HEK293 (cell line): ENCODE data around the gene LCE6A.

Source experiments
- CTCF ChIA-PET: fragments of 350-600 bp; formaldehyde crosslinking; extraction: SDS; loops from one replicate; lab custom pipeline; 2021; ENCODE audit warnings: antibody characterized with exemption; lab: Yijun Ruan, JAX
- POLR2A ChIA-PET: fragments of 300-600 bp; formaldehyde crosslinking; extraction: SDS; loops from one replicate; lab custom pipeline; 2020; ENCODE audit warnings: antibody characterized with exemption, inconsistent platforms; lab: Yijun Ruan, JAX
- H3K27ac ChIP-seq: fragments of 200-500 bp; sonication (Bioruptor generic); 2 replicates; pipeline ENCODE4 v1.5.1; 2014; ENCODE audit warnings: low read depth, low read length, control low read depth, inconsistent platforms; ENCODE audit errors: extremely low read depth
- H3K36me3 ChIP-seq, 2 experiments: fragments of 200-500 bp in 1 of 2; sonication (Bioruptor generic) in 1 of 2; 1 replicate in 1 of 2; 2 replicates in 1 of 2; pipeline ENCODE4 v1.5.1; 2014 to 2017; ENCODE audit warnings: inconsistent platforms in 2 of 2, low read length in 2 of 2; ENCODE audit not compliant: control insufficient read depth in 2 of 2, insufficient read depth in 1 of 2
- H3K4me1 ChIP-seq: fragments of 200-500 bp; sonication (Bioruptor generic); 2 replicates; pipeline ENCODE4 v1.5.1; 2014; ENCODE audit warnings: mild to moderate bottlenecking, low read length, inconsistent platforms; ENCODE audit not compliant: control insufficient read depth, insufficient read depth
- H3K4me3 ChIP-seq: 2 replicates; pipeline ENCODE4 v1.5.1; 2011; ENCODE audit warnings: low read depth, mild to moderate bottlenecking, control low read depth, low read length, moderate library complexity
- H3K9me3 ChIP-seq: fragments of 200-500 bp; sonication (Bioruptor generic); 2 replicates; pipeline ENCODE4 v1.5.1; 2014; ENCODE audit warnings: low read depth, low read length, inconsistent platforms; ENCODE audit not compliant: control insufficient read depth, insufficient read depth
- HOXC10 ChIP-seq: sonication (generic); formaldehyde crosslinking; IDR thresholded peaks from 2 replicates; pipeline ENCODE4 v1.8.1; 2023; ENCODE audit warnings: mild to moderate bottlenecking, missing genetic modification reagents
- KLF8 ChIP-seq: fragments of 450-650 bp; formaldehyde crosslinking; IDR thresholded peaks from 2 replicates; pipeline ENCODE4 v1.5.1; 2016; ENCODE audit warnings: missing biosample characterization, missing genetic modification characterization
- OSR2 ChIP-seq: fragments of 450-650 bp; formaldehyde crosslinking; IDR thresholded peaks from 2 replicates; pipeline ENCODE4 v1.5.1; 2016; ENCODE audit warnings: missing biosample characterization, missing genetic modification characterization
- PRDM1 ChIP-seq: fragments of 450-650 bp; formaldehyde crosslinking; IDR thresholded peaks from 2 replicates; pipeline ENCODE4; 2016; ENCODE audit warnings: missing biosample characterization, missing genetic modification characterization
- SP2 ChIP-seq: fragments of 450-650 bp; formaldehyde crosslinking; IDR thresholded peaks from 2 replicates; pipeline ENCODE4 v1.5.1; 2016; ENCODE audit warnings: missing biosample characterization, missing genetic modification characterization
- ZBTB8A ChIP-seq: fragments of 450-650 bp; formaldehyde crosslinking; IDR thresholded peaks from 2 replicates; pipeline ENCODE4 v1.5.1; 2016; ENCODE audit warnings: missing biosample characterization, missing genetic modification characterization
- ZFP41 ChIP-seq: fragments of 450-650 bp; formaldehyde crosslinking; IDR thresholded peaks from 2 replicates; pipeline ENCODE4 v1.5.1; 2016; ENCODE audit warnings: missing biosample characterization, missing genetic modification characterization, borderline replicate concordance
- ZNF10 ChIP-seq: fragments of 450-650 bp; formaldehyde crosslinking; IDR thresholded peaks from 2 replicates; pipeline ENCODE4 v1.5.1; 2017; ENCODE audit warnings: missing biosample characterization, missing genetic modification characterization
- ZNF121 ChIP-seq: fragments of 450-650 bp; formaldehyde crosslinking; IDR thresholded peaks from 2 replicates; pipeline ENCODE4 v1.5.1; 2016; ENCODE audit warnings: missing biosample characterization, missing genetic modification characterization
- ZNF157 ChIP-seq: fragments of 450-650 bp; formaldehyde crosslinking; IDR thresholded peaks from 2 replicates; pipeline ENCODE4 v1.5.1; 2016; ENCODE audit warnings: missing biosample characterization, missing genetic modification characterization
- ZNF248 ChIP-seq: fragments of 450-650 bp; formaldehyde crosslinking; IDR thresholded peaks from 2 replicates; pipeline ENCODE4 v1.5.1; 2017; ENCODE audit warnings: missing biosample characterization, missing genetic modification characterization
- ZNF354C ChIP-seq: fragments of 450-650 bp; formaldehyde crosslinking; IDR thresholded peaks from 2 replicates; pipeline ENCODE4 v1.5.1; 2016; ENCODE audit warnings: missing biosample characterization, missing genetic modification characterization, low read depth, borderline replicate concordance
- ZNF514 ChIP-seq: fragments of 450-650 bp; formaldehyde crosslinking; IDR thresholded peaks from 2 replicates; pipeline ENCODE4 v1.5.1; 2016; ENCODE audit warnings: missing biosample characterization, missing genetic modification characterization
- ZNF561 ChIP-seq: fragments of 450-650 bp; IDR thresholded peaks from 2 replicates; pipeline ENCODE4 v1.5.1; 2018; ENCODE audit warnings: missing biosample characterization, missing genetic modification characterization, borderline replicate concordance
- ZNF596 ChIP-seq: fragments of 450-650 bp; IDR thresholded peaks from 2 replicates; pipeline ENCODE4 v1.5.0; 2018; ENCODE audit warnings: missing biosample characterization, mild to moderate bottlenecking, missing genetic modification characterization, moderate library complexity
- ZNF623 ChIP-seq: fragments of 450-650 bp; formaldehyde crosslinking; IDR thresholded peaks from 2 replicates; pipeline ENCODE4 v1.5.1; 2016; ENCODE audit warnings: missing biosample characterization, missing genetic modification characterization
- ZNF747 ChIP-seq: fragments of 450-650 bp; formaldehyde crosslinking; IDR thresholded peaks from 2 replicates; pipeline ENCODE4 v1.5.1; 2016; ENCODE audit warnings: missing biosample characterization, missing genetic modification characterization
- ZNF768 ChIP-seq: fragments of 450-650 bp; formaldehyde crosslinking; IDR thresholded peaks from 2 replicates; pipeline ENCODE4 v1.5.1; 2018; ENCODE audit warnings: missing biosample characterization, mild to moderate bottlenecking, missing genetic modification characterization
- ZNF791 ChIP-seq: fragments of 450-650 bp; formaldehyde crosslinking; IDR thresholded peaks from 2 replicates; pipeline ENCODE4 v1.5.1; 2016; ENCODE audit warnings: missing biosample characterization, missing genetic modification characterization
- ZNF792 ChIP-seq: fragments of 450-650 bp; formaldehyde crosslinking; IDR thresholded peaks from 2 replicates; pipeline ENCODE4 v1.5.1; 2016; ENCODE audit warnings: missing biosample characterization, missing genetic modification characterization
- ZXDB ChIP-seq: fragments of 450-650 bp; formaldehyde crosslinking; IDR thresholded peaks from 2 replicates; pipeline ENCODE4 v1.5.1; 2016; ENCODE audit warnings: missing biosample characterization, missing genetic modification characterization
- TF ChIP-seq, protein P1 (sequence below): fragments of 450-650 bp; formaldehyde crosslinking; IDR thresholded peaks from 2 replicates; pipeline ENCODE4 v1.5.1; 2016; ENCODE audit warnings: missing biosample characterization, missing genetic modification characterization
- TF ChIP-seq, protein P2 (sequence below): fragments of 450-650 bp; formaldehyde crosslinking; IDR thresholded peaks from 2 replicates; pipeline ENCODE4 v1.5.1; 2016; ENCODE audit warnings: missing biosample characterization, missing genetic modification characterization

The LCE6A gene

GRCh38 chr1:152796421-152796820, 46.2 kb upstream of the LCE6A start, which contains the start of gene LCE1D:
TSS of gene LCE1D (plus strand) at chr1:152796721. CDS start at chr1:152797795, 1,074 bp downstream.
- ChIA-PET CTCF (no interaction called here), POLR2A (no interaction called here)
- no peak within 1 kb of the TSS for H3K4me3 ChIP-seq
- no peak within 1 kb of the TSS for H3K27ac ChIP-seq
- no peaks in the 10 kb centered on the region for H3K36me3 ChIP-seq
- H3K9me3 ChIP-seq: no peaks in the 10 kb centered on the region
- no peaks in the 10 kb centered on the region for H3K4me1 ChIP-seq
- TF ChIP-seq ZNF354C (tag by site-specific recombination) (no peak), ZNF768 (no peak)
- TF ChIP-seq, protein P1, sequence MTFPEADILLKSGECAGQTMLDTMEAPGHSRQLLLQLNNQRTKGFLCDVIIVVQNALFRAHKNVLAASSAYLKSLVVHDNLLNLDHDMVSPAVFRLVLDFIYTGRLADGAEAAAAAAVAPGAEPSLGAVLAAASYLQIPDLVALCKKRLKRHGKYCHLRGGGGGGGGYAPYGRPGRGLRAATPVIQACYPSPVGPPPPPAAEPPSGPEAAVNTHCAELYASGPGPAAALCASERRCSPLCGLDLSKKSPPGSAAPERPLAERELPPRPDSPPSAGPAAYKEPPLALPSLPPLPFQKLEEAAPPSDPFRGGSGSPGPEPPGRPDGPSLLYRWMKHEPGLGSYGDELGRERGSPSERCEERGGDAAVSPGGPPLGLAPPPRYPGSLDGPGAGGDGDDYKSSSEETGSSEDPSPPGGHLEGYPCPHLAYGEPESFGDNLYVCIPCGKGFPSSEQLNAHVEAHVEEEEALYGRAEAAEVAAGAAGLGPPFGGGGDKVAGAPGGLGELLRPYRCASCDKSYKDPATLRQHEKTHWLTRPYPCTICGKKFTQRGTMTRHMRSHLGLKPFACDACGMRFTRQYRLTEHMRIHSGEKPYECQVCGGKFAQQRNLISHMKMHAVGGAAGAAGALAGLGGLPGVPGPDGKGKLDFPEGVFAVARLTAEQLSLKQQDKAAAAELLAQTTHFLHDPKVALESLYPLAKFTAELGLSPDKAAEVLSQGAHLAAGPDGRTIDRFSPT (tag by site-specific recombination): no peak

DNA sequence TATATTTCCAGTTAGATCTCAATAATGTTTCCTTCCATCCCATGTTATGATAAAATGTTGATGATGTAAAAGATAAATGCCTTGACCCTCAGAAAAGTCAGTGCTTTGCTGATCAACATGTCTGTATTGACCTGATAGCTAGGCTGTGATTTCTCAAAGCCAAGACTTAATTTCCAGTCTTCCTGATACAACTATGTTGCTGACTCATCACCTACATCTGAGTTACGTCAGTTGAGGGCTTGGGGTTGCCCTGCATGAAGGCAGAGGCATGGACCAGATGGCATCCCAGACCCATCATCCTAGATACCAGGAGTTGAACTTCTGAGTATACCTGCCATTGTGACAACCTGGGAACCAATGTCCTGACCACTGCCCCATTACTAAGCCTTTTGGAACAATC, 41.3 kb upstream of the LCE6A start:
- Histone ChIP-seq H3K36me3 (no peaks in the 10 kb centered on the region), H3K27ac (no peak overlapping the region), H3K4me1 (no peaks in the 10 kb centered on the region), H3K9me3 (no peaks in the 10 kb centered on the region), H3K4me3 (no peak overlapping the region)
- TF ChIP-seq ZNF10 (tag by site-specific recombination): no peak
- ChIA-PET CTCF (no interaction called here), POLR2A (no interaction called here)

DNA sequence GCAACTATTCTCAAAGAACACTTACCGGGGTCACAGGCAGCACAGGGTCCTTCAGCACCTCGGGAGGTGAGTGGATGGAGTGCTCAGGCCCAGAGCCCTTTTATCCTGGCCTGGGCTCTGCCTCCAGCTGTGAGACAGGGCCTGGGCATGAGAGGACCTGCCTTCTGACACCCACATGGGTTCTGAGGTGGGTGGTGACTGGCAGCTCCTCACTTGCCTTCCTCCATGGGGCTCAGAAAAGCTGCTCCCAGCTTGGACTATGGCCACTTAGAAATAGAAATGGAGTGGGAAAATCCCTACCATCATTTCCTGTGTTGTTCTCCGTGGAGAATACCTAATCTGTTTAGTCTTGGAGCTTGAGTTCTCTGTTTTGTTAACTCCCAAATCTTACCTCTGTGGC, 36.1 kb upstream of the LCE6A start, which contains the start of gene LCE1C:
Gene LCE1C (minus strand): TSS at position 76 of the 400 bp plus-strand sequence. CDS start 1,173 bp downstream, outside the sequence.
- H3K4me3 ChIP-seq: no peak within 1 kb of the TSS
- no peaks in the 10 kb centered on the region for H3K36me3 ChIP-seq
- TF ChIP-seq OSR2 (tag by site-specific recombination) (no peak), KLF8 (tag by site-specific recombination) (no peak), ZNF248 (tag by site-specific recombination) (no peak), ZNF792 (tag by site-specific recombination) (no peak), ZXDB (tag by site-specific recombination) (no peak), ZNF157 (tag by site-specific recombination) (no peak), ZNF623 (tag by site-specific recombination) (no peak), ZNF791 (tag by site-specific recombination) (no peak), PRDM1 (tag by site-specific recombination) (no peak), ZNF747 (tag by site-specific recombination) (no peak), ZNF121 (tag by site-specific recombination) (no peak), ZFP41 (tag by site-specific recombination) (no peak), HOXC10 (CRISPR knock-in tag) (no peak), ZNF596 (no peak), SP2 (no peak), ZNF514 (tag by site-specific recombination) (no peak), ZNF561 (tag by site-specific recombination) (no peak), ZBTB8A (tag by site-specific recombination) (no peak)
- TF ChIP-seq, protein P2, sequence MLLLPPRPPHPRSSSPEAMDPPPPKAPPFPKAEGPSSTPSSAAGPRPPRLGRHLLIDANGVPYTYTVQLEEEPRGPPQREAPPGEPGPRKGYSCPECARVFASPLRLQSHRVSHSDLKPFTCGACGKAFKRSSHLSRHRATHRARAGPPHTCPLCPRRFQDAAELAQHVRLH: no peak
- no peak within 1 kb of the TSS for H3K27ac ChIP-seq
- ChIA-PET POLR2A (no interaction called here), CTCF (interaction anchor here (0.7 kb wide), 1 partner anchor 9 kb away, joined by 4 read pairs; no protein-coding TSS in a partner anchor)
- no peaks in the 10 kb centered on the region for H3K4me1 ChIP-seq
- no peaks in the 10 kb centered on the region for H3K9me3 ChIP-seq
